IPS DF 6.9 (cell line): ENCODE results near the gene C20orf96.
"Not testable (repeated sequence)": the region's sequence is repeated elsewhere in the genome, so short reads cannot be mapped to it uniquely, and the experiment has no call there.

Experiments
- DNase-seq: peaks from one replicate; pipeline ENCODE4 v3.0.0-alpha.2; 2013; ENCODE audit warnings: low read depth, low spot score
- H3K27ac ChIP-seq: one replicate; pipeline ENCODE4 v1.5.1; 2013; ENCODE audit warnings: low read length, control low read depth
- H3K27me3 ChIP-seq: 2 replicates; pipeline ENCODE4 v1.6.1; 2013; ENCODE audit warnings: mild to moderate bottlenecking, low read length; ENCODE audit not compliant: control insufficient read depth, insufficient read depth
- H3K36me3 ChIP-seq: 2 replicates; pipeline ENCODE4 v1.6.1; 2013; ENCODE audit warnings: low read length; ENCODE audit not compliant: control insufficient read depth, insufficient read depth
- H3K4me1 ChIP-seq: 2 replicates; pipeline ENCODE4 v1.6.1; 2013; ENCODE audit warnings: low read length; ENCODE audit not compliant: control insufficient read depth, insufficient read depth
- H3K4me3 ChIP-seq: 2 replicates; pipeline ENCODE4 v1.5.1; 2013; ENCODE audit warnings: mild to moderate bottlenecking, low read length
- H3K9me3 ChIP-seq: 2 replicates; pipeline ENCODE4 v1.6.1; 2013; ENCODE audit warnings: low read length, inconsistent platforms; ENCODE audit not compliant: control insufficient read depth, insufficient read depth
- WGBS: extraction: QIAGEN DNeasy Blood & Tissue Kit; methylation state at CpG from one replicate; pipeline ENCODE4 v1.1.7; 2013; ENCODE audit warnings: mixed read lengths, missing lambda C conversion rate; ENCODE audit not compliant: insufficient read length, insufficient coverage; 5-methylcytosine and 5-hydroxymethylcytosine counted together

The C20orf96 gene

GRCh38 chr20:227439-228105, 63.0 kb downstream of the C20orf96 start:
- H3K4me3 ChIP-seq, result no peak overlapping the region
- no peaks in the 10 kb centered on the region for H3K27me3 ChIP-seq
- no peaks in the 10 kb centered on the region for H3K36me3 ChIP-seq
- WGBS, result no CpG with 5 or more reads among the region's 3 CpGs
- no peaks in the 10 kb centered on the region for H3K9me3 ChIP-seq
- DNase-seq, result no peak
- no peaks in the 10 kb centered on the region for H3K4me1 ChIP-seq
- H3K27ac ChIP-seq, result no peak overlapping the region

GRCh38 chr20:226958-227357, 63.6 kb downstream of the C20orf96 start, which contains the start of gene DEFB129:
TSS of gene DEFB129 (plus strand) at chr20:227258. CDS start at chr20:227289, 31 bp downstream.
- H3K27me3 ChIP-seq, result no peaks in the 10 kb centered on the region
- WGBS, result no CpG with 5 or more reads among the region's 3 CpGs
- H3K36me3 ChIP-seq, result no peaks in the 10 kb centered on the region
- H3K9me3 ChIP-seq, result no peaks in the 10 kb centered on the region
- no peak within 1 kb of the TSS for H3K27ac ChIP-seq
- H3K4me1 ChIP-seq, result no peaks in the 10 kb centered on the region
- DNase-seq, result no peak
- no peak within 1 kb of the TSS for H3K4me3 ChIP-seq

- H3K9me3 ChIP-seq, H3K4me1 ChIP-seq, H3K27me3 ChIP-seq, DNase-seq, H3K27ac ChIP-seq, H3K36me3 ChIP-seq, H3K4me3 ChIP-seq: not testable (repeated sequence)
- no CpG with 5 or more reads among the region's 3 CpGs for WGBS
Measured at GRCh38 chr20:225879-226278, 64.7 kb downstream of the C20orf96 start.

- DNase-seq, result no peak
- H3K36me3 ChIP-seq, result no peaks in the 10 kb centered on the region
- no CpG with 5 or more reads among the region's 1 CpG for WGBS
- H3K4me1 ChIP-seq, result no peaks in the 10 kb centered on the region
- no peak overlapping the region for H3K27ac ChIP-seq
- no peak overlapping the region for H3K4me3 ChIP-seq
- no peaks in the 10 kb centered on the region for H3K9me3 ChIP-seq
- H3K27me3 ChIP-seq, result no peaks in the 10 kb centered on the region
Measured at GRCh38 chr20:221258-221830, 69.2 kb downstream of the C20orf96 start.
